Astrocyte of the spinal cord (primary cell): Measurements from ENCODE around the gene UCHL5.
A peak's percentile ranks its signal among the peaks of the same experiment; 100 is the strongest.
"Not testable (repeated sequence)": the region's sequence is repeated elsewhere in the genome, so short reads cannot be mapped to it uniquely, and the experiment has no call there.

Experiments
- DNase-seq: peaks from one replicate; pipeline ENCODE4 v3.0.0; 2011; ENCODE audit warnings: low read depth, low spot score
- H3K4me3 ChIP-seq: 2 replicates; pipeline ENCODE4 v1.5.1; 2011; ENCODE audit warnings: low read depth, mild to moderate bottlenecking, low read length, moderate library complexity
- CTCF ChIP-seq: IDR thresholded peaks from 2 replicates; pipeline ENCODE4 v1.5.1; 2012; ENCODE audit warnings: low read depth, mild to moderate bottlenecking, low read length, inconsistent platforms
- in situ Hi-C: cut with HindIII; loops from 2 replicates; pipeline ENCODE4 v1.10.0; 2017; ENCODE audit warnings: low sequenced_read_pairs

Gene UCHL5

GRCh38 chr1:193060115-193060403 lies 899 bp upstream of the UCHL5 start:
- no peak for DNase-seq
- H3K4me3 ChIP-seq: peak overlapping the region; percentile 86
- no peak for TF ChIP-seq CTCF
- in situ Hi-C loops: no loop called here

GRCh38 chr1:193058529-193059281 lies 455 bp downstream of the UCHL5 start:
- H3K4me3 ChIP-seq: peak overlapping the region; percentile 86
- TF ChIP-seq CTCF: no peak

GRCh38 chr1:193054169-193054675 lies 4.9 kb downstream of the UCHL5 start:
- in situ Hi-C loops: no loop called here
- DNase-seq: no peak
- no peak for TF ChIP-seq CTCF
- no peak overlapping the region for H3K4me3 ChIP-seq

More at GRCh38 chr1:193058529-193059281, 455 bp downstream of the UCHL5 start:
- in situ Hi-C loops: no loop called here
- DNase-seq: peak; percentile 52

GRCh38 chr1:193048913-193049312 lies 10.2 kb downstream of the UCHL5 start:
- H3K4me3 ChIP-seq, DNase-seq, in situ Hi-C loops: not testable (repeated sequence)

- TF ChIP-seq CTCF: no peak
- DNase-seq: no peak
- no peak overlapping the region for H3K4me3 ChIP-seq
- in situ Hi-C loops: no loop called here
Observed at GRCh38 chr1:193042766-193043691, 16.1 kb downstream of the UCHL5 start.

- TF ChIP-seq CTCF: no peak
- H3K4me3 ChIP-seq: no peak overlapping the region
- in situ Hi-C loops: no loop called here
- DNase-seq: no peak
Observed at GRCh38 chr1:193040011-193040410, 19.1 kb downstream of the UCHL5 start.
